Neutrophil (primary cell): ENCODE data around the gene PRDM5.

Experiments
- H3K27ac ChIP-seq: fragments of 200-600 bp; sonication (generic); 2 replicates; pipeline ENCODE4 v1.5.1; 2016; ENCODE audit warnings: mild to moderate bottlenecking, moderate library complexity
- H3K27me3 ChIP-seq: fragments of 200-600 bp; sonication (generic); 2 replicates; pipeline ENCODE4 v1.6.0; 2016; ENCODE audit warnings: mild to moderate bottlenecking
- H3K36me3 ChIP-seq: fragments of 200-600 bp; sonication (generic); 2 replicates; pipeline ENCODE4 v1.5.1; 2017
- H3K4me1 ChIP-seq, 2 experiments: fragments of 200-600 bp in 1 of 2; sonication (generic) in 1 of 2; 1 replicate in 1 of 2; 2 replicates in 1 of 2; pipeline versions ENCODE4 v1.5.1 to v1.6.1; 2013 to 2016; ENCODE audit warnings: low read depth in 1 of 2, low read length in 1 of 2, mild to moderate bottlenecking in 1 of 2, moderate library complexity in 1 of 2; ENCODE audit not compliant: control insufficient read depth in 1 of 2, insufficient read depth in 1 of 2
- H3K4me3 ChIP-seq, 2 experiments: fragments of 200-600 bp in 1 of 2; sonication (generic) in 1 of 2; 1 replicate in 1 of 2; 2 replicates in 1 of 2; pipeline ENCODE4 v1.5.1; 2013 to 2016; ENCODE audit warnings: low read depth in 1 of 2, low read length in 1 of 2, mild to moderate bottlenecking in 1 of 2, moderate library complexity in 1 of 2
- H3K9me3 ChIP-seq: fragments of 200-600 bp; sonication (generic); 2 replicates; pipeline ENCODE4 v1.5.1; 2016
- CTCF ChIP-seq: fragments of 200-600 bp; sonication (generic); IDR thresholded peaks from 2 replicates; pipeline ENCODE4 v1.5.1; 2016; ENCODE audit warnings: antibody characterized with exemption

The PRDM5 gene

GRCh38 chr4:120920666-120921065 is 1.9 kb downstream of the PRDM5 start:
- Histone ChIP-seq H3K27ac (no peak overlapping the region), H3K36me3 (no peaks in the 10 kb centered on the region), H3K4me3 (no peak overlapping the region), H3K9me3 (no peaks in the 10 kb centered on the region), H3K27me3 (peaks cover 61% of the 10 kb centered on the region), H3K4me1 (peaks cover 8 to 17% of the 10 kb centered on the region in 2 experiments)
- TF ChIP-seq CTCF: no peak

GRCh38 chr4:120919358-120919757 is 3.2 kb downstream of the PRDM5 start:
- no peak overlapping the region for H3K4me3 ChIP-seq
- no peaks in the 10 kb centered on the region for H3K9me3 ChIP-seq
- no peaks in the 10 kb centered on the region for H3K36me3 ChIP-seq
- H3K4me1 ChIP-seq: peaks cover 8 to 17% of the 10 kb centered on the region in 2 experiments
- peaks cover 51% of the 10 kb centered on the region for H3K27me3 ChIP-seq
- no peak overlapping the region for H3K27ac ChIP-seq
- TF ChIP-seq CTCF: no peak

GRCh38 chr4:120918788-120919187 is 3.7 kb downstream of the PRDM5 start:
- H3K4me3 ChIP-seq: no peak overlapping the region
- TF ChIP-seq CTCF: no peak
- no peak overlapping the region for H3K27ac ChIP-seq
- no peaks in the 10 kb centered on the region for H3K36me3 ChIP-seq
- peaks cover 45% of the 10 kb centered on the region for H3K27me3 ChIP-seq
- no peaks in the 10 kb centered on the region for H3K9me3 ChIP-seq
- H3K4me1 ChIP-seq: peaks cover 8 to 17% of the 10 kb centered on the region in 2 experiments

GRCh38 chr4:120918092-120918491 is 4.4 kb downstream of the PRDM5 start:
- Histone ChIP-seq H3K27ac (no peak overlapping the region), H3K4me1 (peaks cover 8 to 16% of the 10 kb centered on the region in 2 experiments), H3K9me3 (no peaks in the 10 kb centered on the region), H3K4me3 (no peak overlapping the region), H3K36me3 (no peaks in the 10 kb centered on the region), H3K27me3 (peaks cover 38% of the 10 kb centered on the region)
- TF ChIP-seq CTCF: no peak

- peaks cover 0 to 6% of the 10 kb centered on the region in 2 experiments for H3K4me1 ChIP-seq
- H3K4me3 ChIP-seq: no peak overlapping the region
- no peak overlapping the region for H3K27ac ChIP-seq
- no peak for TF ChIP-seq CTCF
- H3K9me3 ChIP-seq: no peaks in the 10 kb centered on the region
- peaks cover 27% of the 10 kb centered on the region for H3K27me3 ChIP-seq
- no peaks in the 10 kb centered on the region for H3K36me3 ChIP-seq
These were observed 5.6 kb downstream of the PRDM5 start for GRCh38 chr4:120916937-120917336.

GRCh38 chr4:120915336-120915735 is 7.2 kb downstream of the PRDM5 start:
- H3K36me3 ChIP-seq: no peaks in the 10 kb centered on the region
- peaks cover 11% of the 10 kb centered on the region for H3K27me3 ChIP-seq
- H3K9me3 ChIP-seq: no peaks in the 10 kb centered on the region
- H3K4me1 ChIP-seq: no peaks in the 10 kb centered on the region
- no peak for TF ChIP-seq CTCF
- H3K4me3 ChIP-seq: no peak overlapping the region
- H3K27ac ChIP-seq: no peak overlapping the region
